Heart left ventricle (tissue), 16 donors: Measurements from ENCODE around the gene SIM1. TPM values are rescaled to one million over a fixed set of nuclear protein-coding genes. Genes with fewer than 3 reads are reported as not detected.

Source experiments
- ATAC-seq, 4 donors: fragments of 200-7000 bp; cut with Tn5 transposase; one replicate each; pipeline ENCODE4 v1.9.1; 2020 to 2022; ENCODE audit warnings: moderate library complexity in 4 of 4, mild to moderate bottlenecking in 3 of 4, moderate number of reproducible peaks in 1 of 4
- DNase-seq, 5 donors: peaks; one replicate each; pipeline ENCODE4 v3.0.0-alpha.2; 2020
- H3K27ac ChIP-seq, 12 donors: fragments of 200-600 bp; sonication (generic) in 4 of 12; one replicate each; pipeline versions ENCODE4 v1.5.0 to v1.8.0; 2016 to 2022; ENCODE audit warnings: mild to moderate bottlenecking in 2 of 12
- H3K27me3 ChIP-seq, 9 donors: fragments of 200-600 bp; sonication (generic) in 2 of 9; one replicate each; pipeline versions ENCODE4 v1.5.1 to v1.8.0; 2016 to 2022; ENCODE audit warnings: mild to moderate bottlenecking in 3 of 9
- H3K36me3 ChIP-seq, 9 donors: fragments of 200-600 bp; sonication (generic) in 2 of 9; one replicate each; pipeline versions ENCODE4 v1.5.0 to v1.8.0; 2018 to 2022; ENCODE audit warnings: mild to moderate bottlenecking in 2 of 9
- H3K4me1 ChIP-seq, 12 donors: fragments of 200-600 bp; sonication (generic) in 4 of 12; one replicate each; pipeline versions ENCODE4 v1.5.0 to v1.8.0; 2016 to 2022; ENCODE audit warnings: mild to moderate bottlenecking in 3 of 12
- H3K4me3 ChIP-seq, 12 donors: fragments of 200-600 bp; sonication (generic) in 4 of 12; one replicate each; pipeline versions ENCODE4 v1.5.0 to v1.8.0; 2017 to 2022; ENCODE audit warnings: mild to moderate bottlenecking in 9 of 12, moderate library complexity in 4 of 12
- H3K9me3 ChIP-seq, 12 donors: fragments of 200-600 bp; sonication (generic) in 4 of 12; one replicate each; pipeline versions ENCODE4 v1.5.0 to v1.8.0; 2016 to 2022; ENCODE audit warnings: mild to moderate bottlenecking in 1 of 12
- POLR2A ChIP-seq, 2 donors: fragments of 450-650 bp; IDR thresholded peaks; one replicate each; pipeline ENCODE4 v1.6.1; 2017; ENCODE audit warnings: antibody characterized with exemption in 2 of 2, mild to moderate bottlenecking in 2 of 2, moderate library complexity in 2 of 2
- WGBS, 4 donors: extraction: QIAGEN DNeasy Blood & Tissue Kit in 2 of 4; methylation state at CpG; one replicate each; pipeline versions ENCODE4 v1.1.5 to v1.1.7; 2013 to 2018; 5-methylcytosine and 5-hydroxymethylcytosine counted together
- intact Hi-C, 10 donors: fragments of 100-400 bp; cut with DNase I; formaldehyde crosslinking; loops; one replicate each; pipeline versions ENCODE4 v1.11.1 to v1.14.2; 2022
- polyA plus RNA-seq, 2 donors: library from polyadenylated mRNA; stranded (reverse); fragments of 200-250 nt; gene quantifications; one replicate each; pipeline ENCODE4 v1.2.3, GENCODE V29; 2013
- total RNA-seq, 9 donors: library from RNA; depleted of rRNA in 2 of 9; stranded (reverse); fragments of >200 nt in 2 of 9; fragmentation: NEBNext Ultra II Directional in 3 of 9; extraction: Animal tissue kit (Norgen Biotek cat#: 25700) in 3 of 9; gene quantifications; one replicate each; pipeline versions ENCODE4 v1.1.0 to v1.2.4, GENCODE V29; 2016 to 2023
- TF ChIP-seq, protein P1 (sequence below), 12 donors: fragments of 200-600 bp; sonication (generic) in 4 of 12; IDR thresholded peaks; one replicate each; pipeline versions ENCODE4 v1.5.0 to v1.8.0; 2018 to 2022; ENCODE audit warnings: antibody characterized with exemption in 12 of 12, mild to moderate bottlenecking in 5 of 12
- donor health status: ischemic (EF 13 %, LVEDD 7.1; RV severe dilation, severe dysfunction).
- donor health status: healthy with polysubstance abuse.
- donor health status: DM: no; HTN: yes; CAD: no.
- donor health status: DM: no; HTN: no; CAD: no.
- donor health status: ischemic (EF 25% LVEDD 6.9; RV normal size, moderate dysfunction).
- donor health status: ischemic (EF 25% LVEDD 5.7; RV mildly dilated, moderate dysfunction).
- donor health status: healthy.
- donor health status: DM: yes; HTN: yes; CAD: no.
- donor health status: ischemic (EF 35%, LVEDD 5.7; RV mildly dilated, moderate dysfunction).
- donor health status: nonischemic (EF 11% LVEDD 7.7; RV severe dilation, severe dysfunction).
- donor health status: DM: yes; HTN: yes; CAD: no.
- donor health status: PGD.
- donor health status: ischemic (EF 29% LVEDD 5.4; RV normal size, mild dysfunction).
- donor health status: nonischemic (EF 23%, LVEDD 6.1; RV moderate dilation, normal function).

Gene SIM1
- total and polyA plus RNA-seq, 11 donors: 0.50 TPM; not detected in 10

DNA sequence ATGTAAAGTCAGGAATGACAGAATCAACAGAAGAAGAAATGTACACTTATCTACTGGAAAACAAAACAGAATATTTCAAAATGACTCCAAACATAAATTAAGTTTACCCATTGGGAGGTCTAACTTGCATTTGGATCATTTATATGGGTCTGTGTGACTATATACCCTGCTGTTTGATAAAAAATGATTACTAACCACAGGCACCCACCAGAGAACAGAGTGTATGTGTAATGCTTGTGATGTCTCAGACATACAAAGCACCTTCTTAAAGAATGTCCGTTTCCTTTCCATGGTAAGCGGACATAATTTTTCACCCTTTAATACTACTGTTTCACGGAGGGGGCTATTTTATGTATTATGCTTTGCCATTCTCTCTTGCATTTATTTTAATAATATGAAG, 19.2 kb downstream of the SIM1 start:
- peaks cover 35 to 97% (median 65%) of the 10 kb centered on the region in 9 donors for H3K27me3 ChIP-seq
- no peaks in the 10 kb centered on the region for H3K9me3 ChIP-seq
- ATAC-seq: no peak
- TF ChIP-seq POLR2A (IDR thresholded peaks at IDR 0.05): no peak
- TF ChIP-seq, protein P1, sequence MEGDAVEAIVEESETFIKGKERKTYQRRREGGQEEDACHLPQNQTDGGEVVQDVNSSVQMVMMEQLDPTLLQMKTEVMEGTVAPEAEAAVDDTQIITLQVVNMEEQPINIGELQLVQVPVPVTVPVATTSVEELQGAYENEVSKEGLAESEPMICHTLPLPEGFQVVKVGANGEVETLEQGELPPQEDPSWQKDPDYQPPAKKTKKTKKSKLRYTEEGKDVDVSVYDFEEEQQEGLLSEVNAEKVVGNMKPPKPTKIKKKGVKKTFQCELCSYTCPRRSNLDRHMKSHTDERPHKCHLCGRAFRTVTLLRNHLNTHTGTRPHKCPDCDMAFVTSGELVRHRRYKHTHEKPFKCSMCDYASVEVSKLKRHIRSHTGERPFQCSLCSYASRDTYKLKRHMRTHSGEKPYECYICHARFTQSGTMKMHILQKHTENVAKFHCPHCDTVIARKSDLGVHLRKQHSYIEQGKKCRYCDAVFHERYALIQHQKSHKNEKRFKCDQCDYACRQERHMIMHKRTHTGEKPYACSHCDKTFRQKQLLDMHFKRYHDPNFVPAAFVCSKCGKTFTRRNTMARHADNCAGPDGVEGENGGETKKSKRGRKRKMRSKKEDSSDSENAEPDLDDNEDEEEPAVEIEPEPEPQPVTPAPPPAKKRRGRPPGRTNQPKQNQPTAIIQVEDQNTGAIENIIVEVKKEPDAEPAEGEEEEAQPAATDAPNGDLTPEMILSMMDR (IDR thresholded peaks at IDR 0.05): no peak
- H3K36me3 ChIP-seq: no peaks in the 10 kb centered on the region
- no peak overlapping the region for H3K4me3 ChIP-seq
- H3K4me1 ChIP-seq: peaks cover 0 to 16% (median 4%) of the 10 kb centered on the region in 12 donors
- intact Hi-C loops: no loop called here
- 44 to 62% (median 58%) methylated on average over 3 of the region's 3 CpGs for WGBS, 4 donors
- no peak overlapping the region for H3K27ac ChIP-seq
- DNase-seq: no peak

DNA sequence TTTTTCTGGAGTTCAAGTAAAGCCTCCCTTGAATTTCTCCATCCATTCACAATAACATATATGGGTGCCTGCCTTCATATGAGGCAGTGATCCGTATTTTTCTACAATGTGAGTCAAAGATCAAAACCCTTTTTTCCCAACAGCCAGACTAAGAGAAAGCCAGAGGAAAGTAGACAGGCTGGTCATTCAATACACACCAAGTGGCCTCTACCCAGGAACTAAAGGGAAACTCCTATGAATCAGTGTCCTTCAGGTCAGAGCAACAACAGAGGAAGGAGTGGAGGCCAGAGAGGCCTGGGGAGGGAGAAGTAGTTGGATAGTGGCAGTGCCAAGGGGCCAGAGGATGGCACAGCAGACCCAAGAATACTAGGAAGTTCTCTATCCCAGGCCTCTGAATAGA, 23.8 kb downstream of the SIM1 start:
- no peak overlapping the region for H3K4me3 ChIP-seq
- intact Hi-C loops: no loop called here
- 61 to 72% (median 70%) methylated on average over 1 of the region's 1 CpG for WGBS, 4 donors

DNA sequence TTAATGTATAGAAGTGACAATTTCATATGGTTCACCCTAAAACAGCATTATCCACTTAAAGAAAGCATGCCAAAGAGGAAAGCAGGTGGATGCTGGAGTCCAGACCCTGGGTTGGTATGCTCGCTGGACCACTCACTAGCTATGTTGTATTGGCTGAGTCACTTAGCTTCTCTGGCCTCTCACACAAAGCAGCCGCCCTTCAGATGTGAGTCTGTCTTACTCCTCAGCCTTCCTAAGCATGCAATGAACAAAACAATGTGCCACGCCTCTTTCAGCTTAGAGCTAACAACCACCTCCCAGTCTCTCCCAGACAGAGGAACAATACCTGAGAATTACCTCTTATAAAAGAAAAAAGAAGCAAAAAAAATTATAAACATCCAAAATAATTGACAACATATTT, 29.4 kb downstream of the SIM1 start:
- no peak overlapping the region for H3K27ac ChIP-seq
- intact Hi-C loops: no loop called here
- DNase-seq (no peak), ATAC-seq (no peak)
- no peaks in the 10 kb centered on the region for H3K9me3 ChIP-seq
- WGBS, 4 donors: 70 to 76% (median 73%) methylated on average over 3 of the region's 3 CpGs
- no peak overlapping the region for H3K4me3 ChIP-seq
- no peaks in the 10 kb centered on the region for H3K4me1 ChIP-seq
- peaks cover 0 to 82% (median 5%) of the 10 kb centered on the region in 9 donors for H3K27me3 ChIP-seq
- TF ChIP-seq, protein P1 (IDR thresholded peaks at IDR 0.05): no peak
- TF ChIP-seq POLR2A (IDR thresholded peaks at IDR 0.05): no peak
- no peaks in the 10 kb centered on the region for H3K36me3 ChIP-seq

More for the DNA sequence above, 23.8 kb downstream of the SIM1 start:
- Histone ChIP-seq H3K27me3 (peaks cover 8 to 95% (median 24%) of the 10 kb centered on the region in 9 donors), H3K4me1 (no peaks in the 10 kb centered on the region), H3K36me3 (no peaks in the 10 kb centered on the region), H3K9me3 (no peaks in the 10 kb centered on the region), H3K27ac (no peak overlapping the region)
- TF ChIP-seq POLR2A (IDR thresholded peaks at IDR 0.05): no peak
- TF ChIP-seq, protein P1 (IDR thresholded peaks at IDR 0.05): no peak
- no peak for DNase-seq
- no peak for ATAC-seq

DNA sequence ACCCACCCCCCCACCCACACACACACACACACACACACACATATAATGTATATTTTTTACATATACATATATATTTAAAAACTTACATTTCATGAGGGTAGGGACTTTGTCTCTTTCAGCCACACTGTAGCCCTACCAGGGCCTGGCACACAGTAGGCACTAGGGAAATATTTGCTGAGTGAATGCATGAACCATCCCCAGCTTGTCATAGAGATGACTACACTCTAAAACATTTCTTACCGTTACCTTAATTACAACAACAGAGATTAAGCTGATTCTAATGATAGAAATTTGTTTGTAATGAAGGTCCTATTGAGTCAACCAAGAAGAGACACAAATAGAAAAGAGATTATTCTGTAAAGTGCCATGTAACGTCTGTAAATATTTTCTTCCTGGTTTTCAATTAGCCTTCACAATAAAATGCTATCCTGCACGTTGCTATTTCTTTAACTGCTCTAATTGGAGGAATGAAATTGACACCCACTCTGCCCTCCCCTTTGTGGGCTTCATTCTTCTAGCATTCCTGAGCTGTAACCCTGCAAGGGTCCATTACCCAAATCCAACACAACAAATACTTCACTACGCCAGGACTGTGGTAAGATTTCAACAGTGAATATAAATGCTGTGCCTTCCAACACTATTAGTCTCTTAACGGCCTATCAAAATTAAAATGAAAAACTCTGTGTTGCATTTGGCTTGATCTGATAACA, 30.8 kb downstream of the SIM1 start:
- Histone ChIP-seq H3K4me3 (no peak overlapping the region), H3K9me3 (no peaks in the 10 kb centered on the region), H3K4me1 (no peaks in the 10 kb centered on the region), H3K36me3 (no peaks in the 10 kb centered on the region), H3K27ac (no peak overlapping the region), H3K27me3 (peaks cover 0 to 71% (median 0%) of the 10 kb centered on the region in 9 donors)
- TF ChIP-seq, protein P1 (IDR thresholded peaks at IDR 0.05): no peak
- TF ChIP-seq POLR2A (IDR thresholded peaks at IDR 0.05): no peak
- intact Hi-C loops: no loop called here
- DNase-seq (no peak), ATAC-seq (no peak)
- WGBS, 4 donors: 64 to 70% (median 67%) methylated on average over 5 of the region's 5 CpGs
